ENCODE data around the gene ITCH.
"Not testable (repeated sequence)": the region's sequence is repeated elsewhere in the genome, so short reads cannot be mapped to it uniquely, and the experiment has no call there.

Gene ITCH

DNA sequence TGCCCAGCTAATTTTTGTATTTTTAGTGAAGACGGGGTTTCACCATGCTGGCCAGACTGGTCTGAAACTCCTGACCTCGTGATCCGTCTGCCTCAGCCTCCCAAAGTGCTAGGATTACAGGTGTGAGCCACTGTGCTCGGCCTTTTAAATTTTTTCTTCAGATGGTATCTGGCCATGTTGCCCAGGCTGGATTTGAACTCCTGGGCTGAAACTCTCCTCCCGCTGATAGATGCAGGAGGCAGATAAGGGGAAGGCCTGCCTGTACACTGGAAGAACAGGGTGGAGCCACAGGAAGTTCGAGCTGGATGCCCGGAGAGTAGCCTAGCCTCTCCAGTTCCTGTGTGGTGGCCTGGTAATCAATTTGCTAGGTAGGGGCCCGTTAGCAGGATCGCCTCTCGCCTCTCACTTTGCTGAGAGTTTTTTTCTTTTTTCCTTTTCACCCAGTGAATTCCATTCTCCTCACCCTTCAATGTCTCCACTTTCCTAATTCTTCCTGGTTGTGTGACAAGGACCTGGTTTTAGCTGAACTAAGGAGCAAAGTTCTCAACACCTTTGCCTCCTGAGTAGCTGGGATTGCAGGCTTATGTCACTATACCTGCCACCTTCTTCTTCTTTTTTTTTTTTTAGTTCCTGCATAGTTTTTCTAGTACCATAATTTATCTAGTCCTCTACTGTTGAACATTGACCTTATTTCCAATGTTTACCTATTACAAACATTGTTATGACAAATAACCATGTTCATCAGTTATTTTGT, 19.4 kb upstream of the ITCH start:
- Histone ChIP-seq H3K27me3 (replicated peaks; ENCODE audit: control insufficient read depth, insufficient read depth, low read length, poor library complexity, severe bottlenecking) (no peaks in the 10 kb centered on the region), H3K27ac (ENCODE audit: insufficient read depth, low read length, poor library complexity, severe bottlenecking) (no peak overlapping the region), H3K9me3 (ENCODE audit: control insufficient read depth, low read length) (no peaks in the 10 kb centered on the region), H3K36me3 (ENCODE audit: control insufficient read depth, insufficient read depth, low read length) (no peaks in the 10 kb centered on the region), H3K4me1 (ENCODE audit: control insufficient read depth, insufficient read depth, low read length, poor library complexity, severe bottlenecking) (no peaks in the 10 kb centered on the region), H3K4me3 (ENCODE audit: insufficient read depth, low read depth, low read length, poor library complexity, severe bottlenecking) (no peak overlapping the region)
- no peak for DNase-seq

DNA sequence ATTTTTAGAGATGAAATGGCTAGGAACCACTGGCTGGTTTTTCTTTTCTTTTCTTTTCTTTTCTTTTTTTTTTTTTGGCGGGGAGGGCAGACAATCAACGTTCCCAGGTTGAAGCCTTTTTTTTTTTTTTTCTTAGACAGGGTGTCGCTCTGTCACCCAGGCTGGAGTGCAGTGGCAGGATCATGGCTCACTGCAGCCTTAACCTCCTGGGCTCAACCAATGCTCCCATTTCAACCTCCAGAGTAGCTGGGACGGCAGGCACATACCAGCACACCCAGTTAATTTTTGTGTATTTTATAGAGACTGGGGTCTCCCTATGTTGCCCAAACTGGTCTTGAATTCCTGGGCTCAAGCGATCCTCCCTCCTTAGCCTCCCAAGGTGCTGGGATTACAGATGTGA, 18.8 kb upstream of the ITCH start:
- DNase-seq = no peak
- Histone ChIP-seq H3K27ac (ENCODE audit: insufficient read depth, low read length, poor library complexity, severe bottlenecking) (no peak overlapping the region), H3K4me1 (ENCODE audit: control insufficient read depth, insufficient read depth, low read length, poor library complexity, severe bottlenecking) (no peaks in the 10 kb centered on the region)

DNA sequence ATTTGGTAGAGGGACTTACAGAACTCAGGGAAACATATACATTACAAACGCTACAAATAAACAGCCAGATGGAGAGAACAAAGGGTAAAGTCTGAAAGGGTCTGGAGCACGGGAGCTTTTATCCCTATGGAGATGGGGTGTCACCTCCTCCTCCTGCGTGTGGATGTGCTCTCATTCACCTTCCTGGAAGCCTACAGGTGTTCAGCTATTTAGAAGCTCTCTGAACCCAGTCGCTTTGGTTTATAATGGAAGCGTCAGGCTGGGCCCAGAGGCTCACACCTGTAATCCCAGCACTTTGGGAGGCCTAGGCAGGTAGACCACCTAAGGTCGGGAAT, 17.7 kb upstream of the ITCH start:
- Histone ChIP-seq H3K9me3 (ENCODE audit: control insufficient read depth, low read length) (no peaks in the 10 kb centered on the region), H3K27ac (ENCODE audit: insufficient read depth, low read length, poor library complexity, severe bottlenecking) (no peak overlapping the region), H3K36me3 (ENCODE audit: control insufficient read depth, insufficient read depth, low read length) (no peaks in the 10 kb centered on the region), H3K27me3 (replicated peaks; ENCODE audit: control insufficient read depth, insufficient read depth, low read length, poor library complexity, severe bottlenecking) (no peaks in the 10 kb centered on the region), H3K4me1 (ENCODE audit: control insufficient read depth, insufficient read depth, low read length, poor library complexity, severe bottlenecking) (no peaks in the 10 kb centered on the region), H3K4me3 (ENCODE audit: insufficient read depth, low read depth, low read length, poor library complexity, severe bottlenecking) (no peak overlapping the region)
- no peak for DNase-seq

More for the DNA sequence above, 18.8 kb upstream of the ITCH start:
- Histone ChIP-seq H3K9me3 (ENCODE audit: control insufficient read depth, low read length) (no peaks in the 10 kb centered on the region), H3K27me3 (replicated peaks; ENCODE audit: control insufficient read depth, insufficient read depth, low read length, poor library complexity, severe bottlenecking) (no peaks in the 10 kb centered on the region), H3K36me3 (ENCODE audit: control insufficient read depth, insufficient read depth, low read length) (no peaks in the 10 kb centered on the region), H3K4me3 (ENCODE audit: insufficient read depth, low read depth, low read length, poor library complexity, severe bottlenecking) (no peak overlapping the region)

DNA sequence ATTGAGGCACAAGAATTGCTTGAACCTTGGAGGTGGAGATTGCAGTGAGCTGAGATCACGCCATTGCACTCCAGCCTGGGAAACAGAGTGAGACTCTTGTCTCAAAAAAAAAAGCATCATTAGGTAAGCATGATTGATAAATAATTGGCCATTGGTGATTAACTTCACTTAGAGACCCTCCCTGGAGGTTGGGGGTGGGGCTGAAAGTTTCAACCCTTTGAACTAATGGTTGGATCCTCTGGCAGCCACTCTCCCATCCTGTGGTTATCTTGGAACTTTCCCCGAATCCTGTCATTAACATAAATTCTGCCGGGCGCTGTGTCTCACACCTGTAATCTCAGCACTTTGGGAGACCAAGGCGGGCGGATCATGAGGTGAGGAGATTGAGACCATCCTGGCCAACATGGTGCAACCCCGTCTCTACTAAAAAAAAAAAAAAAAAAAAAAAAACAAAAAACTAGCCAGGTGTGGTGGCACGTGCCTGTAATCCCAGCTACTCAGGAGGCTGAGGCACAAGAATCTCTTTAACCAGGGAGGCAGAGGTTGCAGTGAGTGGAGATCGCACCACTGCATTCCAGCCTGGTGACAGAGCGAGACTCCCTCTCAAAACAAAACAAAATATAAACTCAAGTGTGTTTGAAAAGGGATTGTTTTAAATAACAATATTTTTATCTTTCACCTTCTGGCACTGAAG, 17.1 kb upstream of the ITCH start:
- not testable (repeated sequence) for H3K4me3 ChIP-seq (ENCODE audit: insufficient read depth, low read depth, low read length, poor library complexity, severe bottlenecking); H3K9me3 ChIP-seq (ENCODE audit: control insufficient read depth, low read length); DNase-seq; H3K27me3 ChIP-seq (replicated peaks; ENCODE audit: control insufficient read depth, insufficient read depth, low read length, poor library complexity, severe bottlenecking); H3K36me3 ChIP-seq (ENCODE audit: control insufficient read depth, insufficient read depth, low read length); H3K4me1 ChIP-seq (ENCODE audit: control insufficient read depth, insufficient read depth, low read length, poor library complexity, severe bottlenecking); H3K27ac ChIP-seq (ENCODE audit: insufficient read depth, low read length, poor library complexity, severe bottlenecking)

DNA sequence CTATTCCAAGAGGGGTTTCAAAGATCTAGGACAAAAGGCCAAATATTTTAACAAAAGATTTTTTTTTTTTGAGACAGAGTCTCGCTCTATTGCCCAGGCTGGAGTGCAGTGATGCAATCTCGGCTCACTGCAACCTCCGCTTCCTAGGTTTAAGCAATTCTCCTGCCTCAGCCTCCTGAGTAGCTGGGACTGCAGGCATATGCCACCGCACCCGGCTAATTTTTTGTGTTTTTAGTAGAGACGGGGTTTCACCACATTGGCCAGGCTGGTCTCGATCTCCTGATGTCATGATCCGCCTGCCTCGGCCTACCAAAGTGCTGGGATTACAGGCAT, 16.6 kb upstream of the ITCH start:
- not testable (repeated sequence) for H3K9me3 ChIP-seq (ENCODE audit: control insufficient read depth, low read length); H3K27ac ChIP-seq (ENCODE audit: insufficient read depth, low read length, poor library complexity, severe bottlenecking); H3K27me3 ChIP-seq (replicated peaks; ENCODE audit: control insufficient read depth, insufficient read depth, low read length, poor library complexity, severe bottlenecking); H3K4me1 ChIP-seq (ENCODE audit: control insufficient read depth, insufficient read depth, low read length, poor library complexity, severe bottlenecking); H3K4me3 ChIP-seq (ENCODE audit: insufficient read depth, low read depth, low read length, poor library complexity, severe bottlenecking); H3K36me3 ChIP-seq (ENCODE audit: control insufficient read depth, insufficient read depth, low read length); DNase-seq

DNA sequence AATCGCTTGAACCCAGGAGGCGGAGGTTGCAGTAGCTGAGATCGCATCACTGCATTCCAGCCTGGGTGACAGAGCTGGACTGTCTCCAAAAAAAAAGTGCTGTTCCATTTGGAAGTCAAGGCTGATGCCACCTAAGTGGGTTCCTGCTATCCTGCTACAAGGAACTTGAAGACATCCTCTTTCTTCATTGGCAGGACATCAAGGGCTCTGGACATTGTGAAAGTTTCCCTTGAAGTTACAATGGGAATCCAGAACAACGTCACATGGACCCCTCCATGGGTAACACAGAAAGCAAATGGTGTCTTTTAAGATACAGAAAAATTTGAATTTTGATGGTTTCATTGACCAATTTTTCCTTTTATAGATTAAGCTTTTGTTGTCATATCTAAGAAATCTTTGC, 15.5 kb upstream of the ITCH start:
- Histone ChIP-seq H3K4me3 (ENCODE audit: insufficient read depth, low read depth, low read length, poor library complexity, severe bottlenecking) (no peak overlapping the region), H3K27me3 (replicated peaks; ENCODE audit: control insufficient read depth, insufficient read depth, low read length, poor library complexity, severe bottlenecking) (no peaks in the 10 kb centered on the region), H3K36me3 (ENCODE audit: control insufficient read depth, insufficient read depth, low read length) (no peaks in the 10 kb centered on the region), H3K9me3 (ENCODE audit: control insufficient read depth, low read length) (no peaks in the 10 kb centered on the region), H3K27ac (ENCODE audit: insufficient read depth, low read length, poor library complexity, severe bottlenecking) (no peak overlapping the region), H3K4me1 (ENCODE audit: control insufficient read depth, insufficient read depth, low read length, poor library complexity, severe bottlenecking) (no peaks in the 10 kb centered on the region)
- no peak for DNase-seq

DNA sequence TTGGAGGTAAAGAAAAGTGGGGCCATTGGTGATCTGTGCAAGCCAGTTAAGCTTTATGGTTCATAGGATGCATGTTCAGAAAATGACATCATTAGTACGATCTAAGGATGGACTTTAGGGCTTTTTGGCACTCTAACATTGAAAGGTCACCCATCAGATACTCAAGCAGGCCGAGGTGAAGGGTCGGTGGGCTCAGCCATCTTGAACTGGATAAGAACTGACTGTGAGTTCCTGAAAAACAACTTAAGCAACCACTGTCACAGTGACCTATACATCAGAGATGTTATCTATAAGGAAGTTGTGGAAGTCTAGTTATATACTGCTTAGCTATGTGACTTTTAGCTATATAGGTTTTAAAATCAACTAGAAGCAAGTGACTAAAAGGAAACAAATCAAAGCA, 13.0 kb upstream of the ITCH start:
- Histone ChIP-seq H3K9me3 (ENCODE audit: control insufficient read depth, low read length) (no peaks in the 10 kb centered on the region), H3K27ac (ENCODE audit: insufficient read depth, low read length, poor library complexity, severe bottlenecking) (no peak overlapping the region), H3K4me1 (ENCODE audit: control insufficient read depth, insufficient read depth, low read length, poor library complexity, severe bottlenecking) (no peaks in the 10 kb centered on the region), H3K27me3 (replicated peaks; ENCODE audit: control insufficient read depth, insufficient read depth, low read length, poor library complexity, severe bottlenecking) (no peaks in the 10 kb centered on the region), H3K36me3 (ENCODE audit: control insufficient read depth, insufficient read depth, low read length) (no peaks in the 10 kb centered on the region), H3K4me3 (ENCODE audit: insufficient read depth, low read depth, low read length, poor library complexity, severe bottlenecking) (no peak overlapping the region)
- no peak for DNase-seq

DNA sequence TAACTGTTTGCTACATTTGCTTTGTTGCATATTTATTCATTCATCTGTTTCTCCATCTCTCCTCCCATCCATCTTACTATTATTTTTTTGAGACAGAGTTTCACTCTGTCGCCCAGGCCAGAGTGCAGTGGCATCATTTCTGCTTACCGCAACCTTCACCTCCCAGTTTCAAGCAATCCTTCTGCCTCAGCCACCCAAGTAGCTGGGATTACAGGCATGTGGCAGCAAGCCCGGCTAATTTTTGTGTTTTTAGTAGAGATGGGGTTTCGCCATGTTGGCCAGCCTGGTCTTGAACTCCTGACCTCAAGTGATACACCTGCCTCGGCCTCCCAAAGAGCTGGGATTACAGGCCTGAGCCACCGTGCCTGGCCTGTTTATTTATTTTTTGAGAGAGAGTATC, 9.6 kb upstream of the ITCH start:
- H3K27ac ChIP-seq (ENCODE audit: insufficient read depth, low read length, poor library complexity, severe bottlenecking); H3K4me3 ChIP-seq (ENCODE audit: insufficient read depth, low read depth, low read length, poor library complexity, severe bottlenecking); H3K27me3 ChIP-seq (replicated peaks; ENCODE audit: control insufficient read depth, insufficient read depth, low read length, poor library complexity, severe bottlenecking); H3K36me3 ChIP-seq (ENCODE audit: control insufficient read depth, insufficient read depth, low read length); DNase-seq; H3K9me3 ChIP-seq (ENCODE audit: control insufficient read depth, low read length); H3K4me1 ChIP-seq (ENCODE audit: control insufficient read depth, insufficient read depth, low read length, poor library complexity, severe bottlenecking): not testable (repeated sequence)

DNA sequence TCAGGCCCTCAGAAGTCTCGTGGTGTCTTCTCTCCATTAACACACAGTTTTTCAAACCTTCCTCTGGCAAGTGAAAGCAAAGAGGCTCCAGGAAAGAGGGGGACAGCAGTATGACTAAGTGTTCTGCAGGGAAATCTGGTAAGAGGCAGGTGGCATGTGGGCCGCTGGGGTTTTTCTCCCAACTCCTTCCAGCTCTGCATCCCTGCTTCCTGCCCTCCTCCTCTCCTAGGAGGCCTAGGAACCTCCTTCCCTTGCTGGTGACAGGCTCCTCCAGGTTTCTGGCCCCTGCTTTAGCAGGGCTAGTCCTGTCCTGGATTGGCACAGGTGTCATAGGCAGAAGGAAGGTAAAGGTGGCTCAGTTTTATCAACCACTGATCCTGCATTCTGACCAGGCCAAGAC, 7.6 kb upstream of the ITCH start:
- Histone ChIP-seq H3K36me3 (ENCODE audit: control insufficient read depth, insufficient read depth, low read length) (no peaks in the 10 kb centered on the region), H3K9me3 (ENCODE audit: control insufficient read depth, low read length) (no peaks in the 10 kb centered on the region), H3K27me3 (replicated peaks; ENCODE audit: control insufficient read depth, insufficient read depth, low read length, poor library complexity, severe bottlenecking) (no peaks in the 10 kb centered on the region), H3K27ac (ENCODE audit: insufficient read depth, low read length, poor library complexity, severe bottlenecking) (no peak overlapping the region), H3K4me1 (ENCODE audit: control insufficient read depth, insufficient read depth, low read length, poor library complexity, severe bottlenecking) (no peaks in the 10 kb centered on the region), H3K4me3 (ENCODE audit: insufficient read depth, low read depth, low read length, poor library complexity, severe bottlenecking) (no peak overlapping the region)
- DNase-seq = no peak

DNA sequence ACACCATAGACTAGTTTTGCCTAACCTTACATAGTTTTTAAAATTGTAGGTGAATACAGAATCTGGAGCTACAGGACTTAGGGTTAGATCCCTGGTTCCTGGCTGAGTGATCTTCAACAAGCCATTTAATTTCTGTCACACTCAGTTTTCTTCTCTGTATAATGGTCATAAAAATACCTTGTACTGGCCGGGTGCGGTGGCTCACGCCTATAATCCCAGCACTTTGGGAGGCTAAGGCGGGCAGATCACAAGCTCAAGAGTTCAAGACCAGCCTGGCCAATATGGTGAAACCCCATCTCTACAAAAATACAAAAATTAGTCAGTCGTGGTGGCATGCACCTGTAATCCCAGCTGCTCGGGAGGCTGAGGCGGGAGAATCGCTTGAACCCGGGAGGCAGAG, 3.3 kb upstream of the ITCH start:
- DNase-seq; H3K36me3 ChIP-seq (ENCODE audit: control insufficient read depth, insufficient read depth, low read length); H3K4me1 ChIP-seq (ENCODE audit: control insufficient read depth, insufficient read depth, low read length, poor library complexity, severe bottlenecking); H3K4me3 ChIP-seq (ENCODE audit: insufficient read depth, low read depth, low read length, poor library complexity, severe bottlenecking); H3K27me3 ChIP-seq (replicated peaks; ENCODE audit: control insufficient read depth, insufficient read depth, low read length, poor library complexity, severe bottlenecking); H3K27ac ChIP-seq (ENCODE audit: insufficient read depth, low read length, poor library complexity, severe bottlenecking); H3K9me3 ChIP-seq (ENCODE audit: control insufficient read depth, low read length): not testable (repeated sequence)

All from effector memory CD4-positive, alpha-beta T cell (primary cell).